Measurements from ENCODE around the gene TFF3.
A peak's percentile ranks its signal among the peaks of the same experiment; 100 is the strongest.

The TFF3 gene, protein sequence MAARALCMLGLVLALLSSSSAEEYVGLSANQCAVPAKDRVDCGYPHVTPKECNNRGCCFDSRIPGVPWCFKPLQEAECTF

DNA sequence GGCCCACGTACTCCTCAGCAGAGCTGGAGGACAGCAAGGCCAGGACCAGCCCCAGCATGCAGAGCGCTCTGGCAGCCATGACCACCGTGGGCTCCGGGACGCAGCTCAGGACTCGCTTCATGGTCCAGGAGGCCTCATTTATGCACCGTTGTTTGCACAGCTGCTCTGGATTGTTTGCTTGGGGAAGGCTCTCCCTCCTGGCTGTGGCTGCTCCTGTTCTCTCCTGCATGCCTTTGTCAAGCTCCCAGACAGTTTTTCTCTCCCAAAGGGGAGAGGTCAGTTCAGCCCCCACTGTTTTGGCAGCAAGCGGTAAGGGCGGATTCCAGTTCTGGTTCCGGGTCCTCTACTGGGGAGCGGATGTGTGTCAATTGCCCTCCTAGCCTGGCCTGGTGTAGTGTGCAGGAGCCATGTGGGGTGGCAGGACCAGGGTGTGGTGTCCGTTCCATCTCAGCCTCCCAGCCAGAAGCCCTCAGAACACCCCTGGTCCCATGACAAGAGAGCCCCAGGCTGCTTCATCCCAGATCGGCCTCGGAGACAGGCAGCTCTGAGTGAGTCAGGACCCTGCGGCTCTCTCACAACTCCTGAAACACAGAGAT, at the start of gene TFF3:
TSS of gene TFF3 (minus strand) at position 114 of the 596 bp plus-strand sequence. CDS start at position 79, 35 bp downstream.
- DNase-seq = no peak

GRCh38 chr21:42364304-42364865, 49.2 kb upstream of the TFF3 start:
- DNase-seq = no peak

GRCh38 chr21:42363312-42363711, 48.1 kb upstream of the TFF3 start:
- DNase-seq = no peak

- DNase-seq = no peak
Observed at GRCh38 chr21:42362700-42363099, 47.5 kb upstream of the TFF3 start.

DNA sequence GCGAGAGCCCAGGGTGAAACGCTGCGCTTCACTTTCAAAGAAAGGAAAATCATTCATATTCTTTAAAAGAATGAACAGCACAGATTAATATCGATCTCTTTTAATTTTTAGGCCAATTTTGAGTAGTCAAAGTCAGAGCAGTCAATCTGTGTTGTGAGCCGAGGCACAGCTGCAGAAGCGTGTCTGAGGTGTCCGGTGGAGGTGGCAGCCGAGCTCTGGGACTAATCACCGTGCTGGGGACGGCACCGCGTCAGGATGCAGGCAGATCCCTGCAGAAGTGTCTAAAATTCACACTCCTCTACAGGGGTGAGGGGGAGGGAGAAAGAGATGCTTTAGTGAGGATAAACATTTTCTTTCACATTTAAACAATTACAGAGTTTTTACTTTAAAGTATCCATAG, 47.0 kb upstream of the TFF3 start:
- DNase-seq = no peak

DNA sequence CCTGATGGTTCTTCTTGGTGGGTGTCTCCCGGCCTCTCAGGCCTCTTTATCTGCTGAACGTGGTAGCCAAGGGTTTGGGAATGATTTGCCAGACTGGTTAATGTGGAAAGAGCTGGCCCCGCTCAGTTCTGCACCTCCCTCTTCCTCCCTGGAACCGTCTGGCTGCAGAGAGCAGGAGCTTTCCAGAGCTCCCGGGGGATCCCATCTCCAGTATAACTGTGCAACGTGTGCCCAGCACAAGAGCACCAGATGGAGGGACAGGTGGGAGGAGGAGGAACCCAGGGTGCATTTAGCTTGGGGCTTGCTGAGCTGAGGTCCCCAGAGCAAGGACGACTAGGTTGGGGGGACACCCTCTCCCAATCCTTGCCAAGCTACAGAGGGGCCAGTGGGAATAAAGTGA, 46.1 kb upstream of the TFF3 start:
- DNase-seq = no peak

DNA sequence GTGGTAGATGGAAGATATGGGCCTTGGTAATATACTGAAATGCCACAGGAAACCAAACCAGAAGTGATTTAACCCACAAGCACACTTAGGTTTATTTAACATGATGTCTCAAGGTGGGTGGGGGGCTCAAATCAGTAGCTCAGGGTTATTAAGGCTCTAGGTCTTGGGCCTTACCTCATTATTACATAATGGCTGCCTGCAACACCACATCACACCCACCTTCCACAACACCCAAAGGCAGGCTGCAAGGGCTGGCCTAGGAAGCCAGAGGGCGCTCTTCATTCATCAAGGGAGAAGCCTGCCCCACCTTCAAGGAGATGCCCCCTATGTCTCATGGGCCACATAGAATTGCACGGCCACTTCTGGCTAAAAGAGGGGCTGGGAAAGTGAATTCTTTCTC, 45.1 kb upstream of the TFF3 start:
- DNase-seq = peak; percentile 33

DNA sequence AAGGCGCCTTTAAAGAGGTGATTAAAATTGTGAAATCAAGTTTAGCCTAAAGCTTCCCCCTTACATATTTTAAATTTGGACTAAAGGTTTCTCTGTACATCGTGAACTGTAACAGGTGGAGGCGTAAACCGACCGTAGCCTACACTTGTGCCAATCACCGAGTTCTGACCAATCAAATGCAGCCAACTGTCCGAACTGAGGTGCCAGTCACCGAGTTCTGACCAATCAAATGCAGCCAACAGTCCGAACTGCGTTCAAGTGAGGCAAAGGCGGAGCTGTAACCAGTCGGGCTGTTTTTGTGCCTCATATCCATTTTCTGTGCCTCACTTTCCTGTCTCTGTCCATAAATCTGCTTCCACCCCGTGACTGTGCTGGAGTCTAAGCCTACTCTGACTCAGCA, 43.7 kb upstream of the TFF3 start:
- DNase-seq = no peak

GRCh38 chr21:42358261-42358660, 43.1 kb upstream of the TFF3 start:
- no peak for DNase-seq

DNA sequence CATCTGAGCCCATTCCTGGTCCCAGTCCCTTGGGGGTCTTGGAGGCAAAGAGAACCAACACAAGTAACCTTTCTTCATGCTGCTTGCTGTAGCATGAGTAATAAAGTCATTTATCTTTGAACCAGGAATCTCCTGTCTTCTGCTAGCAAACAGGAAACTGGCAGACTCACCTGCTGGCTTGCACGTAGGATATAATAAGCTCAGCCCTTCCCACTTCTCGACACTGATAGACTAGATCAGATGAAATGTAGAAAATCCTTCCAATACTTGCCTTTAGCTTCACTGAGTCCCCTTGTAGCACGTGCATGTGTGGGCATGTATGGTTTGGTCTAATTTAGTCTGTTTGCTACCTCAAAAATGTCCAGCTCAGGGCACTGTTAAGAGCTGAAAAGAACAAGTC, 42.1 kb upstream of the TFF3 start:
- DNase-seq = no peak

DNA sequence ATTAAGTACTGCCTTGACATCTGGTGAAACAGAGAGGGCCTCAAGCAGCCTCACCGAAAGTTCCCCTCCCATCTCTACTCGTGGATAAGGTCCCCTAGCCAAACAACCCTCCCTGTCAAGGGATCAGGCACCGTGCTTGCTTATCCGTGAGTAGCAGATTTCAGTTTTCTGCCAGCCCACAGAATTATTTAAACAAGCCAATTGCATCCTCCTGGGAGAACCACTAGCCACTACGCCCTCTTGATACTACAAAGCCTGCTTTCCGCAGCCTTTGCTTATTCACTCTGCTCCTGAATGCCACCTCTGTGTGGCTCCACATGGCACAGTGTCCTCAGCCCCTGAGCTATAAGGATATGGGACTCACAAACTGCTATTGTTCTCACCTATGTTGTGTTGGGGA, 41.4 kb upstream of the TFF3 start:
- no peak for DNase-seq

DNA sequence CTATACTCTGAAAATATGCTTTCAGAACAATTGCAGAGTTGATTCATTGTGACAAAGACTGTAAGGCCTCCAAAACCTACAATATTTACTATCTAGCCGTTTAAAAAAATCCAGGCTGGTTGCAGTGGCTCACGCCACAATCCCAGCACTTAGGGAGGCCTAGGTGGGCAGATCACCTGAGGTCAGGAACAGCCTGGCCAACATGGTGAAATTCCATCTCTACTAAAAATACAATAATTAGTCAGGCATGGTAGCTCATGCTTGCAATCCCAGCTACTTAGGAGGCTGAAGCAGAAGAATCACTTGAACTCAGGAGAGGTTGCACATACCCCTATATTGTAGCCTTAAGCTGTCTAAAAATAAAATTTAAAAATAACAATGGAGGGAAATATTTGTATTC, 40.8 kb upstream of the TFF3 start:
- DNase-seq = no peak

DNA sequence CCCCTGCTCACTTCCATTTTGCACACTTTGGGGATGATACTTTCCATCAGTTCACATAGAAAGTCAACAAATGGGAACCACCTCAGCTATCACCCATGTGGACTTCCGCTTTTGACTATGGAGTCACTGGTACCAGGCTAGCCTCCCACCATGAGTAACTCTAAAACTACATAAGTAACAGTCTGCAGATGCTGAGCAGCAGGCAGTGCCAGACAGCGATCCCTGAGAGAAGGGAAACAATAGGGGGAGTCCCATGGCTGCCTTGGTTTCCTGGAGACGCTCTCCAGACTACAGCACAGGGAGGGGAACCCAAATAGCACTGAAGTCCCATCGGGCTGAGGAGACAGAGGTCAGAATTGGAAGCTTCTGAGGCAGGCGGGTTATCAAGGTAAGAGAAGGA, 38.4 kb upstream of the TFF3 start:
- DNase-seq = no peak

DNA sequence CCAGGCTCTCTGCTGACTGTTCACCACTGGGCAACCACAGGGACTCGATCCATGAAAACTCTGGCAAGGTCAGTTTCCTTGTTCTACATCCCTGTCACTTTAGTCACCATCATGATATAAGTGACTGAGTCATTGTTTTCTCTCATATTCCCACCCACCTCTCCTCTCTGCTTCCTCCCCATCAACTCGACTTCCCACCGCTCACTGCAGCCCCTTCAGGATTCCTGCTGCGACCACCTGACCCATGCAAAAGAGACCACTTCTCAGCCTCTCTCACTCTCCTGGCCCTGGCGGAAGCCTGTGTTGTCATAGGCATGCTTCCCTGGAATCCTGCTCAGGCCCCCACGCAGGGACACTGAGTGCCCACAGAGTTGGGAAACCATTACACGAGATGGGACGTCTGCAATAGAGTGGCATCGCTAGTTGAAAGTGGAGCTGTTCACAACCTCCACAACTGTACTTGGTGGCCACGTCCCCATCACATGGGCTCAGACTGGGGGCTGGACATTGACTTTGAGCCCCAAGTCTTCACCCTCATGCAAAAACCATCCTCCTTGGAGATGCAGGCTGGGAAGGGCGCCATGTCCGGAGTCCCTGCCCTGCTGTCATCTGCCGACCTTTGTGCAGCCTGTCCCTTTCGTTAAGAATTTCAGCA, 37.4 kb upstream of the TFF3 start:
- DNase-seq = no peak

DNA sequence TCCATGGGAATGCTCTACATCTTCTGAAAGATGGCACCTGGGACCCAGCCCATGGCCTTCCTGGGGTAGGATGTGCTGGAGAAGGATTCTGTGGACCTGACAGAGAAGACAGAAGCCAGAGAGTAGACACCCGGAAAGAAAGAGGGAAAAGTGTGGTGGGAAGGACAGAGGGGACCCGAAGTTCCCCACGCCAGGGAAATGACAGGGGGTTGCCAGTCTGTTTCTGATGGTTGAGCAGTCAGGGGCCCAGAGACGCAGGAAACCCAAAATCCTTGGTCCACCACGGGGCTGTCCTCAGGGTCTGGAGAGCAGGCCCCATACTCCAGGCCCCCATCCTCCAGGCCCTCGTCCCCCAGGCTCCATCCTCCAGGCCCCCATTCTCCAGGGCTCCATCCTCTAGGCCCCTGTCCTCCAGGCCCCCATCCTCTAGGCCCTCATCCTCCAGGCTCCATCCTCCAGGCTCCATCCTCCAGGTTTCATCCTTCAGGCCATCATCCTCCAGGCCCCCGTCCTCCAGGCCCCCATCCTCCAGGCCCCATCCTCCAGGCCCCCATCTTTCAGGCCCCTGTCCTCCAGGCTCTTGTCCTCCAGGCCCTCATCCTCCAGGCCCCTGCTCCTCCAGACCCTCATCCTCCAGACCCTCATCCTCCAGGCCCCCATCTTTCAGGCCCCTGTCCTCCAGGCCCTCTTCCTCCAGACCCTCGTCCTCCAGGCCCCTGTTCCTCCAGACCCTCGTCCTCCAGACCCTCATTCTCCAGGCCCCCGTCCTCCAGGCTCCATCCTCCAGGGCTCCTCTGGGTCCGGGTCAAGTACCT, 36.6 kb upstream of the TFF3 start:
- DNase-seq = no peak

DNA sequence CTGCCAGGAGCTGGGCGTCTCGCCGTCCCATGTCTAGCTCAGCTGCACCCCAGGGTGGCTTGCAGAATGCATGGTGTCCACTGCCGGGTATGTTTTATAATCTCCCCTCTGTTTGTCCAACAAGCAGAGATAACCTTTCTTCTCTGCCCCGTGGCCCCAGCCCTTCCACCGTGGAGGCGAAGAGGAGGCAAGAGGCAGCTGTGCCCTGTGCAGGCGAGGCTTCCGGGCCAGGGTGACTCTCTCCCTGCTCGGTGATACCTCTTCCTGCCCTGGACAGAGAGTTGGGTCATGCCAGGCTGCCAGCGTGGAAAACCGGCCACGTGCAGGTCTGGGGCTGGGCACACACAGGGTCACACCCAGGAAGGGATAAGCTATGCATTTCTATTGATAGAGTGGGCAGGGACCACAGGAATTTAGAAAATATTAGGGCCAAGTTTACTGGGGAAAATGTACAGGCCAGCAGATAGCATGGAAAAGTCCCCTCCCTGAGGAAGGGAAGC, 35.8 kb upstream of the TFF3 start, which contains the start of gene TFF2:
TSS of gene TFF2 (minus strand) at position 68 of the 500 bp plus-strand sequence. CDS start at position 31, 37 bp downstream.
- DNase-seq = no peak

DNA sequence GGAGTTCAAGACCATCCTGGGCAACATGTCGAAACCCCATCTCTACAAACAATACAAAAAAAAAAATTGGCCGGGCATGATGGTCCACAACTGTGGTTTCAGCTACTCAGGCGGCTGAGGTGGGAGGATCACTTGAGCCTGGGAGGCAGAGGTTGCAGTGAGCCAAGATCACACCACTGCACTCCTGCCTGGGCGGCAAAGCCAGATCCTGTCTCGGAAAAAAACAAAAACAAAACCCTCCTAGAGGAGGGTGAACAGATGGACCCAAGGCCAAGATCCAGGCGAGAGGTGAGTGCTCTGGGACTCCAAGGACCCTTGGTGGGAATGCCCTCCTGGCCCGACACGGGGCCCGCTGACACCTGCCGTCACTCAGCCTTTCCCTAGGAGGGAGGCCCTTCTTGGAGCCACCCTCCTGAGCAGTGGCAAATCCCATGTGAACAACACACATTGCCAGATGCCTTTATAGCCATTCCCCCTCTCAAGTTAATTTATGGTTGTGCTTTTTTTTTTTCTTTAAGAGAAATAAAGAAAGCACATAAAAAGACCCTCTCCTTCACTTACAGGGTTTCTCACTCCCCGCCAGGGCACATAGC, 35.2 kb upstream of the TFF3 start:
- no peak for DNase-seq

- DNase-seq = no peak
Observed at GRCh38 chr21:42349420-42350317, 34.5 kb upstream of the TFF3 start.

DNA sequence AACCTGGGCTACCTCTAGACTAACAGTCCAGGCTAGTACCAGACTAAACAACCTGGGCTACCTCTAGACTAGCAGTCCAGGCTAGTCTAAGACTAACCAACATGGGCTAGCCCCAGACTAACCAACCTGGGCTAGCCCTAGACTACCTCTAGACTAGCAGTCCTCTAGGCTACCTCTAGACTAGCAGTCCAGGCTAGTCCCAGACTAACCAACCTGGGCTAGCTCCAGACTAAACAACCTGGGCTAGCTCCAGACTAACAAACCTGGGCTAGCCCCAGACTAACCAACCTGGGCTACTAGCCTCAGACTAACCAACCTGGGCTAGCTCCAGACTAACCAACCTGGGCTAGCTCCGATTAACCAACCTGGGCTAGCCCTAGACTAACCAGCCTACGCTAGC, 33.6 kb upstream of the TFF3 start:
- no peak for DNase-seq

- no peak for DNase-seq
Observed at GRCh38 chr21:42347601-42348327, 32.6 kb upstream of the TFF3 start.

Measured in activated CD4-positive, alpha-beta T cell treated with anti-CD3 and anti-CD28 coated beads, Interleukin-10, Interleukin-2, amounts not matched to agents 100 ng/mL and 50 ng/mL, durations not matched to agents 16 hours and 8 hours (primary cell).